ENCODE data around the gene EPHA5.

EPHA5 gene

GRCh38 chr4:65635051-65635821 is 35.1 kb downstream of the EPHA5 start:
- no peak for DNase-seq (ENCODE audit: extremely low read depth in 1 of 2, low read depth in 1 of 2)

DNA sequence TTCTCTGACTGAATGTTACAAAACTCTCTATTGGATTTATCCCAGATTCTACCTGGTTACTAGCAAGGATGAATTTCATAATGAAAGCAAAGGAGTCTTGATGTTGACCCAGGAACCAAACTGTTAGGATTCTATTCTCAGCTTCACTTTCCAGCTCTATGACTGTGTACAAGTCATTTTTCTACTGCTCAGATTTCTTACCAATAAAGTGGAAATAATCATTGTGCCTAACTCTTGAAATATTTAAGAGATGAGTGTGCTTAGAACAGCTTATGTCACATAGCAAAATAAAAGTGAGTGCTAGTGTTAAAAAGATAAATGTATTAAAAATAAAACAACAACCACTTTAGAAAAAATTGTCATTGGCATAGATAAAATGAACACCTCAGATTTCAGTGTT is 45.6 kb downstream of the EPHA5 start:
- no peak for DNase-seq (ENCODE audit: extremely low read depth in 1 of 2, low read depth in 1 of 2)

DNA sequence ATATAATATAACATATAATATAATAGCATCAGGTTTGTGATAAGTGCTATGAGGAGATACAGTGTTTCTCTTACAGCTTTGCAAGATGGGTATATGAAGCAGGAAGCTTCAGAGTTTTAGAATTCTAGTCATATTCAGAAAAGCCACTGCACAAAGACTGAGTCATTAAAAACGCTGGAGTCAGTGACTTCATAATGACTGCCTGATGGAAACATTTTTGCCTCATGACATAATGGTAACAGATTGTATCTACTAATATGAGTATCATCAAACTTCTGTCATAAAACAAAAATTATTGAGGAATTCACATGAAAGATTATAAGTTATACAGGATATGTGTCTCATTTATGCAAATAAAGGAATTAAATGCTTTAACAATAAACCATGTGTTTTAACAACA is 46.8 kb downstream of the EPHA5 start:
- DNase-seq (ENCODE audit: extremely low read depth in 1 of 2, low read depth in 1 of 2): no peak

- no peak for DNase-seq (ENCODE audit: extremely low read depth in 1 of 2, low read depth in 1 of 2)
These were observed 52.9 kb downstream of the EPHA5 start for GRCh38 chr4:65617416-65617815.

DNA sequence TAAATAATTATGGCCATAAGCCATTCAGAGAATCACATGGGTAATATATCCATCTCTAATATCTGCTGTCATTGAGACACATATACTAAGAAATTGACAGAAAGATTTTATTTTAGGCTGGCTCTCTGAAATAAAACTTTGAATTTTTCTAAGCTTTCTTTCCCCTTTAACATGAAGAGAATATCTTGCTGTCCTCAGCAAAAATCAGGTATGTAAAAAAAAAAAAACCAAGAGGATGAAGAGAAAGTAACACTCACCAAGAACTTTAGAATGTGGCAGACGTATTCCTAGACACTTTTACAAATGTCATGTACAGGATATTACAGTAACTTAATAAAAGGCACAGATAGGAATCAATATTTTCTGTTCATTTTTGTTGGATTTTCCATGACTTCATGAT is 65.8 kb downstream of the EPHA5 start:
- no peak for DNase-seq (ENCODE audit: extremely low read depth in 1 of 2, low read depth in 1 of 2)

DNA sequence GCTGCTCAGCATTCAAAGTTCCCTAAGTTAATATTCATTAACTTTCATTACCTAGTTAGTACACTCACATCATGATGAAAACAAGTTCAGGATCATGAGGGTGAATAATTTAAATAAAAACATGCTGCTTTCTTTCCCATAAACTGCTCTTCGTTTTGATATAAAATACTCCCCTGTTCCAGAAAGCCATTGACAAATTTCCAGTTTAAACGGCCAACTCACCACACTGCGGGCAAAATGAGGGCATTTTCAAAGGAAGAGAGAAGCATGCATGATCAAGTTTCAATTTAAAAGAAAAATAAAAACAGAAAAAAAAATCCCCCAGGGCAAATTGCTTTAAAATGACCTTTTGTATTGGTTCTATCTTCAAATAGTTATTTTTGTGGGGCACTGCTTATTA is 69.6 kb downstream of the EPHA5 start:
- DNase-seq (ENCODE audit: extremely low read depth in 1 of 2, low read depth in 1 of 2): no peak

- DNase-seq (ENCODE audit: extremely low read depth in 1 of 2, low read depth in 1 of 2): no peak
These were observed 70.9 kb downstream of the EPHA5 start for GRCh38 chr4:65599340-65599739.

DNA sequence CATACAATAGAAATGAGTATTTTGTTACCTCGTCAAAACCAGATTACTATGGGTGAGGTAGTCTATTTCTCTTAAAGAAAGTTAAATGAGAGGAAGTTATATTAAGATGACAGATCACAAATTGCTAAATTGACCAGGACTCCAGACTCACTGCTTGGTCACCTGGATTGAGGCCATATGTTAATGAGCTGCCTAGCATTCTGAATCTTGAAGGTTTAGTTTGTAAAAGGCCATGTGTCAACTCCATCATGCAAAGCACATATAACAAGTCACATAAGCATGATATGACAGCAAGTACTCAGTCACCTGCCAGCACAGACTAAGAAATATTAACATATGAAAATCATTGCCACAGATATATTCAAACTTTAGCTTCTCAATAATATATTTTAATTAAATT is 72.6 kb downstream of the EPHA5 start:
- no peak for DNase-seq (ENCODE audit: extremely low read depth in 1 of 2, low read depth in 1 of 2)

DNA sequence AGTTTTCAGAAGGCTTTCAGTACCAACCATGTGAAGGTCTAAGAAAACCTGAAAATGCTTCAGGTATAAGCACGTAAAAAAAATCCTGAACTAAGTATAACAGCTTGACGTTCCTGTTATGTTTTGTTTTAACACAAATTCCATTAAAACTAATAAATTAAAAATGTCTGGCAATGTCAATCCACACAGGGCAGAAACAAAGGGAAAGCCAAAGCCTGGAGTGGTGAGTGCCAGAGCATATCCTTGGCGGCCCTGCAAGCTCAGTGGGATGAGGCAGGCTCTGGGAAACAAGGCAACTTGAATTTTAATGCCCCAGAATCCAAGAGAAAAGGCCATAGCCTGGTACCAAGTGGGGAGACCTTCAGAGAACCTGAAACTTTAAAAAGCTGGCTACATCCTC is 78.2 kb downstream of the EPHA5 start:
- DNase-seq (ENCODE audit: extremely low read depth in 1 of 2, low read depth in 1 of 2): no peak

DNA sequence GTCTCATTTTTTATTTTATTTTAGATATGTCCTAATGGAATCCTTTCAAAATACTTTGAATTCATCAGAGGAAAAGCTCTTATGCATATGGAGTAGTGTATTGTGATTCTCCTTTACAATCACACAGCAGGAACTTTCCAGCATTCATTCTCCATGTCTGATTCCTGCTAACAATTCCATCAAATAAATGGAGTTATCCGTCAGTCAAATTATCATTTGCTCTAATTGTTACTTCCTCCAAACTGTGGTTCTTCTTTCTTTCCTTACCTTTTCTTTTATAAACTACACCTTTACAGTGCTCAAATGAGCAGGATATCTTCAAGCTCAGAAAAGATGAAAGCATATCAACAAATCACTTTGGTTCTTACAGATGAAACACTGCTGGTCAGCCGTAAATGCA is 80.4 kb downstream of the EPHA5 start:
- no peak for DNase-seq (ENCODE audit: extremely low read depth in 1 of 2, low read depth in 1 of 2)

DNA sequence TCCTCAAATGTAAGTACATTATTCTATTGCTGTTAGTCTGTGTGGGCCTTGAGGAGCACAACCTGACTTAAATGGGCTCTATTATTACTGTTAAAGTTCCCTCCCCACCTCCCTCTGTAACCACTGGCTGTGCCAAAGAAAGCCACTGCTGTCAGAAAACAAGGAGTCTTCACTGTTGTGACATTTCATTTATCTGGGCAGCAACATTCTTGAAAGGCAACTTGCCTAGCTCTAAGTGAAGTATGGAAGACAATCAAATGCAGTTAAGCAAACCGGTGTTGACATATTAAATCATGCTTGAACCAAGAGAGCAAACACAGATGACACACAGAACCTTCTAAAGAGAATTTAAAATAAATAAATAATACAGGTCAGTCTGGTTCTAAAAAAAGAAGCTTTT is 81.0 kb downstream of the EPHA5 start:
- DNase-seq (ENCODE audit: extremely low read depth in 1 of 2, low read depth in 1 of 2): no peak

- no peak for DNase-seq (ENCODE audit: extremely low read depth in 1 of 2, low read depth in 1 of 2)
These were observed 89.7 kb downstream of the EPHA5 start for GRCh38 chr4:65580551-65580950.

DNA sequence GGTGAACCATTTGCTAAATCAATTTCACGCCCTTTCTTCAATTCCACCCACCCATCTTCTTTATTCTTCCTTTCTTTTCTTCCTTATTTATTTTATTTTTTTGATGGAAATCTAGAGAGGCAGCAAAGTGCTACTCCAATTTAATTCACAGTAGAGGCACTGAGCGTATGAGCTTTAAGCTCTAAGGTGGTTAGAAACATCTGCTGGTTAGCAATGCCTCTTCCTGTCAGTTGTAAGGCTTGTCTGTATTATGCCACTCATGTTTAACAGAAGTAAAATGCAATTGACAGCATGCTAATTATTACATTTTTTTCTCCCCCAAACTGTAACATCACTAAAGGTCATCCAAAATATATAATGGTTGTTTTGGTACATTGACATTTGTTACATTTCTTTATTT is 103.8 kb downstream of the EPHA5 start:
- no peak for DNase-seq (ENCODE audit: extremely low read depth in 1 of 2, low read depth in 1 of 2)

DNA sequence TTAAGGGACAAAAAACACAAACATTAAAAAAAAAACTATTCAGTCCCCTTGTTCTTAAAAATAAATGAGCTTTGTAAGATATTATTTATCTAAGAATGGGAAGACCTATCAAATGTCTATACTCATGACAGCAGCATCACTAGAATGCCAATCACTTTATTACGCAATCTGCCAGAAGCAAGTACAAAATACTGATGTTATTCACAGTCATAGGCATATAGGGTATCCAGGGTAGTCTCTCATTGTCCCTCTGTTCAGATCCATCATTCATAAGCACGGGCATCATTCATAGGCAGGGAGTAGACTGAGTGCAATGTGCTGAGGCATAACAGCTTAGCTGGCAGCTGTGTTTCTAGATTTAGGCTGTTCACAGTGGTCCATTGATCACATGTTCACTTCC is 109.1 kb downstream of the EPHA5 start:
- no peak for DNase-seq (ENCODE audit: extremely low read depth in 1 of 2, low read depth in 1 of 2)

DNA sequence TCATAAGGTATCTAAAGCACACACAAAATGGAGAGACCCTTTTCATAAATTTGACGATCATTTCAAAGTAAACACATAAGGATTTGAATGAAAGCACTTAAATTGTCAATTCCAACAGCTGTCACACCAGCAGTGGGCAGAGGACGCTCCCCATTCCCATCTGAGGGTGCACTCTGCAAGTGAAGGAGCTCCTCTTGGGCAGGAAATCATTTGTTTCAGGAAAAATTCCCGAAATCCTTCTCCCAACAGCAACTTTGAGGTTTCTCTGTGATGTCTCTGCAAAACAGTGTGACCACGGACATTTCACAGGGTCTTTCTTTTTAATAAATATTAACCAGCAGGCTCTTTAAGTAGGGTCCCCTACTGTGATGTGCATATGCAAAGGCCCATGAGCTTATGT is 111.0 kb downstream of the EPHA5 start:
- DNase-seq (ENCODE audit: extremely low read depth in 1 of 2, low read depth in 1 of 2): no peak

- DNase-seq (ENCODE audit: extremely low read depth in 1 of 2, low read depth in 1 of 2): no peak
These were observed 118.2 kb downstream of the EPHA5 start for GRCh38 chr4:65552057-65552456.

DNA sequence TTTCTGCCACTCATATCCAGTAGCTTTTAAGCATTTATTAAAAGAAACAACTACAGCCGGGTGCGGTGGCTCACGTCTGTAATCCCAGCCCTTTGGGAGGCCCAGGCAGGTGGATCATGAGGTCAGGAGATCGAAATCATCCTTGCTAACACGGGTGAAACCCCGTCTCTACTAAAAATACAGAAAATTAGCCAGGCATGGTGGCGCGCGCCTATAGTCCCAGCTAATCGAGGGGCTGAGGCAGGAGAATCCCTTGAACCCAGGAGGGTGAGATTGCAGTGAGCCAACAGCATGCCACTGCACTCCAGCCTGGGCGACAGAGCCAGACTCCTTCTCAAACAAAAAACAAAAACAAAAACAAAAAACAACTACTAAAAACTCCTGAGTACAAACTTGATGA is 119.8 kb downstream of the EPHA5 start:
- no peak for DNase-seq (ENCODE audit: extremely low read depth in 1 of 2, low read depth in 1 of 2)

DNA sequence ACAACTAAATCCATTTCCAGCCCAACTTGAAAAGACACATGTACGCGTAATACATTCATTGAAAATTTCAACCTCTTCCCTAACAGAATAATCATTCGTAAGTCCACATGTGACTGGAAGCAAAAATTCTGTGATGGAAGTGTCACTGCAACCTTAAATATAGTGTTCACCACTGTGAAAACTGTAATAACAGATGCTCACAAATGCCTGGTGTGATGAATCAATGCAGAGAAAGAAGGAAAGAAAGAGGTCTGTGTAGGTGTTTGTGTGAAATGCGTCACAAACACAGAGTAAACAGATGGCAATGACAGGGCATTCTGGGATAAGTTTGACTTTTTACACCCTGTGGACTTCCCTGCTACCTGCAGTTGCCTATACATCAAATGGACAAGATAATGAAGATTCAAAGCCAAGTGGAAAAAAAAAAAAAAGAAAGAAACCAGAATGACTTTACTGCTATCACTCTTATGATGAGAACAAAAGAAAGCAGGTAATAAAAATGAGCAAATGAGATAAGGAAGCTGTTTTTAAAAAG is 123.3 kb downstream of the EPHA5 start:
- no peak for DNase-seq (ENCODE audit: extremely low read depth in 1 of 2, low read depth in 1 of 2)

DNA sequence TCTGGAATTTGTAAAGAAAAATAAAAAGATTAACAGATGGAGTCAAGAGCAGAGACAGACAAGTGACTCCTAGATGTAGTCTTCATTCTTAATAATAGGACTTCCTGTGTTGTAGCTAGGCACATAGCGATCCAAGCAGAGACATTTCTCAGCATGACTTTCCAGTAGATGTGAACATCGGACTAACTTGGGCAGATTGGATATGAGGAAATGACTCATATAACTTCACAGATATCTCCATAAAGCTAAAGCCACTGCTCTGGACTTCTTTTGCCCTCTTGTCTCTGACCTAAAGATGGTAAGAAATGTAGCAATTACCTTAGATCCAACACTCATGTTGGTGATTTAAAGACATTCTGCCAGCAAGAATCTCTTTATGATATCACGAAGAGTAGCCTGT is 131.7 kb downstream of the EPHA5 start:
- no peak for DNase-seq (ENCODE audit: extremely low read depth in 1 of 2, low read depth in 1 of 2)

DNA sequence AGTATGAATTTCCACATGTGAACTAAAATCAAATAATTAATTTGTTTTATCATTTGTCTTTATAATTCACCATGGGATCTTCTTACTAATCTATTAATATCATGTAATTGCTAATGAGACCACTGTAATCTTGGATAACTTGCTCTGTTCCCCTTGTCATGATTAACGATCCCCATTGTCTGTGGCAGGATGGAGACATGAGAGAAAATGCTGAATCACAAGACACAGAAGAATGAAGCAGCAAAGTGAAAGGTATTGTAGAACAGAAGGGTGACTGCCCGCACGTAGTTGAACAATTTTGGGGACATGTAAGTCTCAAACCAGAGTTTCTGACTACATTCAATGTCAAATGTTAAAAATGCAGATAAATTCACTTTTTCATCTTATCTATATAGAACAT is 135.2 kb downstream of the EPHA5 start:
- DNase-seq (ENCODE audit: extremely low read depth in 1 of 2, low read depth in 1 of 2): no peak

GRCh38 chr4:65521666-65522065 is 148.6 kb downstream of the EPHA5 start:
- no peak for DNase-seq (ENCODE audit: extremely low read depth in 1 of 2, low read depth in 1 of 2)

DNA sequence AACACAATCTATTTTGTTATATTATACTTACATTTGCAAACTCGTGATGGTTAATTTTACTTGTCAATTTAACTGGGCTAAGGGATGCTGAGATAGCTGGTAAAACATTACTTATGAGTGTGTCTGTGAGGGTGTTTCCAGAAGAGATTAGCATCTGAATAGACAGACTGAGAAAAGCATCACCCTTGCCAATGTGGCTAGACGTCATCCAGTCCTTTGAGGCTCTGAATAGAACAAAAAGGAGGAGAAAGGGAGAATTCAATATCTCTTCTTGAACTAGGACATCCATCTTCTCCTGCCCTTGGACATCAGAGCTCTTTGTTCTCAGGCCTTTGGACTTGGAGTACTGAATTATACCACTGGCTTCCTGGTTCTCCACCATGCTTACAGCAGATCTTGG is 154.6 kb downstream of the EPHA5 start:
- no peak for DNase-seq (ENCODE audit: extremely low read depth in 1 of 2, low read depth in 1 of 2)

- no peak for DNase-seq (ENCODE audit: extremely low read depth in 1 of 2, low read depth in 1 of 2)
These were observed 159.3 kb downstream of the EPHA5 start for GRCh38 chr4:65510976-65511375.

Data from stimulated activated CD8-positive, alpha-beta memory T cell treated with anti-CD3 and anti-CD28 coated beads, Interleukin-7, amount 100 ng/mL, for 48 hours (primary cell).